OCI-LY3 (cell line): Measurements from ENCODE around the gene HAPLN2.

Source experiments
- H2AFZ ChIP-seq: fragments of 200-600, 300-600 bp; shearing (Covaris generic); 2 replicates; pipeline ENCODE4 v1.6.0; 2014; ENCODE audit warnings: antibody characterized with exemption, low read depth, low read length
- H3K27ac ChIP-seq: fragments of 200-600, 300-600 bp; sonication (generic); 2 replicates; pipeline ENCODE4 v1.5.1; 2014; ENCODE audit warnings: mild to moderate bottlenecking, low read length, moderate library complexity, mixed read lengths
- H3K27me3 ChIP-seq: fragments of 200-600, 300-600 bp; sonication (generic); 2 replicates; pipeline ENCODE4 v1.6.1; 2014; ENCODE audit warnings: low read depth, low read length, mixed read lengths
- H3K36me3 ChIP-seq: fragments of 200-600, 300-600 bp; sonication (generic); replicated peaks from 2 replicates; pipeline ENCODE3; 2014; ENCODE audit warnings: low read depth, low read length, mixed read lengths
- H3K4me1 ChIP-seq: fragments of 300-600, 200-600 bp; sonication (generic); 2 replicates; pipeline ENCODE4 v1.6.1; 2014; ENCODE audit warnings: low read length, mixed read lengths
- H3K4me2 ChIP-seq: fragments of 200-600, 300-600 bp; sonication (generic); 2 replicates; pipeline ENCODE4 v1.6.1; 2014; ENCODE audit warnings: low read length, mixed read lengths
- H3K4me3 ChIP-seq: fragments of 300-600, 200-600 bp; sonication (generic); 2 replicates; pipeline ENCODE4 v1.5.1; 2014; ENCODE audit warnings: antibody characterized with exemption, mild to moderate bottlenecking, low read length, moderate library complexity
- H3K79me2 ChIP-seq: fragments of 300-600, 200-600 bp; shearing (Covaris generic); 2 replicates; pipeline ENCODE4 v1.6.1; 2014; ENCODE audit warnings: mild to moderate bottlenecking, low read length, mixed read lengths
- H3K9ac ChIP-seq: fragments of 300-600, 200-600 bp; shearing (Covaris generic); 2 replicates; pipeline ENCODE4 v1.6.0; 2014; ENCODE audit warnings: mild to moderate bottlenecking, low read length, moderate library complexity
- H3K9me3 ChIP-seq: fragments of 200-600, 300-600 bp; shearing (Covaris generic); 2 replicates; pipeline ENCODE4 v1.6.1; 2014; ENCODE audit warnings: low read length, mixed read lengths; ENCODE audit not compliant: insufficient read depth
- H4K20me1 ChIP-seq: fragments of 200-600, 300-600 bp; sonication (generic); 2 replicates; pipeline ENCODE4 v1.6.1; 2016; ENCODE audit warnings: low read length, mixed read lengths; ENCODE audit not compliant: insufficient read depth
- EZH2phosphoT487 ChIP-seq: fragments of 200-600 bp; shearing (Covaris generic); IDR thresholded peaks from 2 replicates; pipeline ENCODE4 v1.6.1; 2018; ENCODE audit warnings: antibody characterized with exemption, mixed run types, low read depth
- TF ChIP-seq, protein P1 (sequence below): fragments of 200-600, 300-600 bp; sonication (generic); IDR thresholded peaks from 2 replicates; pipeline ENCODE4 v1.5.1; 2014; ENCODE audit warnings: antibody characterized with exemption, low read length, low read depth

HAPLN2 gene

DNA sequence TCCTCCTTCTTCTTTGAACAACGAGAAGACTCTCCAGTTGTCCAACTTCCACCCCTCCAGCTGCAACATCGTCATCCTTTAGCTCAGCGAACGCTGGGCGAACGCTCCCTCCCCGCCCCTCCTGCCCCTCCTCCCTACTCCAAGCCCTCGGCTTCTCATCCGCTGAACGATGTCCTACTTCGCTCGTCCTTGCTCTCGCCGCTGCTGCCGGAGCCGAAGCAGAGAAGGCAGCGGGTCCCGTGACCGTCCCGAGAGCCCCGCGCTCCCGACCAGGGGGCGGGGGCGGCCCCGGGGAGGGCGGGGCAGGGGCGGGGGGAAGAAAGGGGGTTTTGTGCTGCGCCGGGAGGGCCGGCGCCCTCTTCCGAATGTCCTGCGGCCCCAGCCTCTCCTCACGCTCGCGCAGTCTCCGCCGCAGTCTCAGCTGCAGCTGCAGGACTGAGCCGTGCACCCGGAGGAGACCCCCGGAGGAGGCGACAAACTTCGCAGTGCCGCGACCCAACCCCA is 22.6 kb downstream of the HAPLN2 start, which contains the start of gene BCAN:
TSS of gene BCAN (plus strand) at position 357 of the 504 bp plus-strand sequence. CDS start 3,938 bp downstream, outside the sequence.
- H3K9me3 ChIP-seq, result no peaks in the 10 kb centered on the region
- H4K20me1 ChIP-seq, result no peaks in the 10 kb centered on the region
- H2AFZ ChIP-seq, result no peak within 1 kb of the TSS
- H3K79me2 ChIP-seq, result no peaks in the 10 kb centered on the region
- H3K4me1 ChIP-seq, result no peaks in the 10 kb centered on the region
- H3K27ac ChIP-seq, result no peak within 1 kb of the TSS
- H3K36me3 ChIP-seq, result no peaks in the 10 kb centered on the region
- no peak within 1 kb of the TSS for H3K4me2 ChIP-seq
- TF ChIP-seq EZH2phosphoT487, result no peak
- TF ChIP-seq, protein P1, sequence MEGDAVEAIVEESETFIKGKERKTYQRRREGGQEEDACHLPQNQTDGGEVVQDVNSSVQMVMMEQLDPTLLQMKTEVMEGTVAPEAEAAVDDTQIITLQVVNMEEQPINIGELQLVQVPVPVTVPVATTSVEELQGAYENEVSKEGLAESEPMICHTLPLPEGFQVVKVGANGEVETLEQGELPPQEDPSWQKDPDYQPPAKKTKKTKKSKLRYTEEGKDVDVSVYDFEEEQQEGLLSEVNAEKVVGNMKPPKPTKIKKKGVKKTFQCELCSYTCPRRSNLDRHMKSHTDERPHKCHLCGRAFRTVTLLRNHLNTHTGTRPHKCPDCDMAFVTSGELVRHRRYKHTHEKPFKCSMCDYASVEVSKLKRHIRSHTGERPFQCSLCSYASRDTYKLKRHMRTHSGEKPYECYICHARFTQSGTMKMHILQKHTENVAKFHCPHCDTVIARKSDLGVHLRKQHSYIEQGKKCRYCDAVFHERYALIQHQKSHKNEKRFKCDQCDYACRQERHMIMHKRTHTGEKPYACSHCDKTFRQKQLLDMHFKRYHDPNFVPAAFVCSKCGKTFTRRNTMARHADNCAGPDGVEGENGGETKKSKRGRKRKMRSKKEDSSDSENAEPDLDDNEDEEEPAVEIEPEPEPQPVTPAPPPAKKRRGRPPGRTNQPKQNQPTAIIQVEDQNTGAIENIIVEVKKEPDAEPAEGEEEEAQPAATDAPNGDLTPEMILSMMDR, result no peak
- no peak within 1 kb of the TSS for H3K4me3 ChIP-seq
- H3K27me3 ChIP-seq, result peaks cover 49% of the 10 kb centered on the region
- H3K9ac ChIP-seq, result no peak within 1 kb of the TSS

DNA sequence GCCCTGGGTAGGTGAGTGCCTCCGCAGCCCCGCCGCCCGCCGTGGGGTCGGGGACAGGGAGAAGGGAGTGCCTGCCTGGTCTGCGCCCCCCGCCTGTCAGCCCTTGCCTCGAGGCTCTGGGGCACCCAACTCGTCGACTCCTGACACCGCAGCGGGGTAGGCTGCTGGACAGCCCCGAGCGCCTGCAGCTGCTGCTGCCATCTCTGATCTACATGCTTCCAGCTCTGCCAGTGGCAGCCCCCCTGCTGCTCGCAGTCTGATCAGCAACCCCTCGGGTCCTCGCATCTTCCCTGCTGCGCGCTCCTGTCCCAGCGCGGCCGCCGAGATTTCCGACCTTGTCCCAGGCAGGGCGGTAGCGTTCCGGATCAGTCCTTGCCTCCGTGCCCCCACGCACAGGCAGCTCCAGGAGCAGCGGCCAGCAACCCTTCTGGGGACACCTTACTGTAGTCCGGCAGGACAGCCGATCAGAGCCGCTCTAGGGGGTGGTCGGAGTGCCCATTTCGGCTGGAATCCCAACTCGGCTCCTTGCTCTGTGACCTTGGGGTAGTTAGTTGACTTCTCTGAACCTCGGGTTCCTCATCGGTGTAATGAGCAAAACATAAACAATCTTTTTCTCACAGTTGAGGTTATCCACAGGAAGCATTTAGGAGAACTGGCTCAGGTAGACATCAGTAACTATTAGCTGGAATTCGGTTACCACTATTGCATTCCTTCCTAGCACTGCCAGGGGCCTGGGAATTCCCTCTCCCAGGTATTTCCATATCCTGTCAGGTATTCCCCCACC is 23.2 kb downstream of the HAPLN2 start:
- no peak overlapping the region for H3K9ac ChIP-seq
- no peak for TF ChIP-seq EZH2phosphoT487
- TF ChIP-seq, protein P1, result no peak
- no peaks in the 10 kb centered on the region for H4K20me1 ChIP-seq
- peaks cover 49% of the 10 kb centered on the region for H3K27me3 ChIP-seq
- no peak overlapping the region for H3K4me3 ChIP-seq
- H2AFZ ChIP-seq, result no peak overlapping the region
- H3K4me2 ChIP-seq, result no peak overlapping the region
- H3K4me1 ChIP-seq, result no peaks in the 10 kb centered on the region
- H3K9me3 ChIP-seq, result no peaks in the 10 kb centered on the region
- H3K27ac ChIP-seq, result no peak overlapping the region
- no peaks in the 10 kb centered on the region for H3K79me2 ChIP-seq
- H3K36me3 ChIP-seq, result no peaks in the 10 kb centered on the region

DNA sequence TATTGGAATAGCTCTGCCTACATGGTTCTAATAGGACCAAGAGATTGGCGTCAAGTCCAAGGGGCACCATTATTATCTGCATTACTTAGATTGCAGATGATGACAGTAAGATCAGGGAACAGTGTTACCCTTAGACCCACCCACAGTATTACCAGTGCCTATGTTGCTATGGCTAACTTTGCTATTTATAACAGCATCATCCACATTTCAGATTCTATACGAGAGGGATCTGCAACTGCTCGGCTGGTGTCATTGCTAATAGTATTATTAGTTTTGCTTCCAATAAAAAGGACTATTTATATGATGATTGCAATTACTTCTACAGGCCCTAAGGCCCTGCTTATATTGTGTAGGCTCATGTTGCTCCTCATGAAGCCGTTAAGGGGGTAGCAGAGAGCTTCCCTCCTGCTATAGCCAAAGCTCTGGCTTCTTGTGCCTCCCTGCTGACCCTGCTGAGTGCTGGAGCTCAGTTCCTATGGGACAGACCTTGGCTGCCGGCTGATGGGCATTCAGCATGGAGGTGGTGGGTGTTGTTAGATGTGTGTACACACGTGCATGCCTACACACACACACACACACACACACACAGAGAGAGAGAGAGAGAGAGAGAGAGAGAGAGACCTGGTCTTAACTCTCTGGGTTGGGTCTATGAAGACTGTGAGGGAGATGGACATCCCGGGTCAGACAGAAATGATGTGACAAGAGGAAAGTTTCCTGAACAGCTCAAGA is 24.0 kb downstream of the HAPLN2 start:
- Histone ChIP-seq H3K79me2 (no peaks in the 10 kb centered on the region), H3K4me1 (no peaks in the 10 kb centered on the region), H3K4me2 (no peak overlapping the region), H3K36me3 (no peaks in the 10 kb centered on the region), H2AFZ (no peak overlapping the region), H4K20me1 (no peaks in the 10 kb centered on the region), H3K27me3 (peaks cover 51% of the 10 kb centered on the region), H3K9ac (no peak overlapping the region), H3K9me3 (no peaks in the 10 kb centered on the region), H3K27ac (no peak overlapping the region), H3K4me3 (no peak overlapping the region)
- TF ChIP-seq EZH2phosphoT487, result no peak
- TF ChIP-seq, protein P1, result no peak

DNA sequence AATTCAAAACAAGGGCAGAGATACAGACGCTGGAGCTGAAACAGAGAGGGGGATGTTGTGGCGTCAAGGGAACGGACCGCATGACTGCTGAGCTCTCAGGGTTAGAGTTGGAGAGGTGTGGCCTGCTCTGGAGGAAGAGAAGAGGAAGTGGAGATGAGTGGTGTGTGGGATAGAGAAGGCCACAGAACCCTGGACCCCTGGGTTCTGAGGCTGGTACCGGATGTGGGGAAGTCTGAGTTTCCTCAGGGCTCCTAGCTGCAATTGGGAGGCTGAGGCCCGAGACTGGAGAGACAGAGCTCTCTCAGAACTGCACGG is 24.5 kb downstream of the HAPLN2 start:
- Histone ChIP-seq H3K9me3 (no peaks in the 10 kb centered on the region), H3K27me3 (peaks cover 51% of the 10 kb centered on the region), H3K4me1 (no peaks in the 10 kb centered on the region), H2AFZ (no peak overlapping the region), H3K36me3 (no peaks in the 10 kb centered on the region), H3K9ac (no peak overlapping the region), H3K27ac (no peak overlapping the region), H3K79me2 (no peaks in the 10 kb centered on the region), H4K20me1 (no peaks in the 10 kb centered on the region), H3K4me2 (no peak overlapping the region), H3K4me3 (no peak overlapping the region)
- TF ChIP-seq, protein P1, result no peak
- TF ChIP-seq EZH2phosphoT487, result no peak
